ENCODE measurements around the gene ASMTL.

DNA sequence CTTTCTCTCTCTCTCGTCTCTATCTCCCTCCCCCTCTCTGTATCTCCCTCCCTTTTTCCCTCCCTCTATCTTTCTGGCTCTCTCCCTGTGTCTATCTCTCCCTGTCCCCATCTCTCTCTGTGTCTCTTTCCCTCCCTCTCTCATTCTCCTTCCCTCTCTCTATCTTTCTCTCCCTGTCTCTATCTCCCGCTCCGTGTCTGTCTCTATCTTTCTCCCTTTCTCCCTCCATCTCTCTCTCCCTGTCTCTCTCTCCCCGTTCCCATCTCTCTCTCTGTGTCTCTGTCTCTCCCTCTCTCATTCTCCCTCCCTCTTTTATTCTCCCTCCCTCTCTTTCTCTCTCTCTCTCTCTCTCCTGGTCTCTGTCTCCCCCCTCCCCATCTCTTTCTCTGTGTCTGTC is 93.2 kb downstream of the ASMTL start:
- TF ChIP-seq SP1 (IDR thresholded peaks at IDR 0.05) (no peak), BHLHE40 (IDR thresholded peaks at IDR 0.05; ENCODE audit: borderline replicate concordance) (no peak), ELF4 (IDR thresholded peaks at IDR 0.05) (no peak), ARNT (IDR thresholded peaks at IDR 0.05) (no peak), TARDBP (IDR thresholded peaks at IDR 0.05) (no peak), SUZ12 (IDR thresholded peaks at IDR 0.05) (no peak), CTBP1 (IDR thresholded peaks at IDR 0.05; ENCODE audit: borderline replicate concordance) (no peak), FOXM1 (IDR thresholded peaks at IDR 0.05; ENCODE audit: borderline replicate concordance) (no peak), ZNF384 (IDR thresholded peaks at IDR 0.05) (no peak), FOXK2 (IDR thresholded peaks at IDR 0.05) (no peak), NFRKB (IDR thresholded peaks at IDR 0.05) (no peak), L3MBTL2 (conservative IDR thresholded peaks at IDR 0.05) (no peak), LEF1 (IDR thresholded peaks at IDR 0.05; ENCODE audit: borderline replicate concordance) (no peak)
